Heart left ventricle (tissue), 16 donors: ENCODE data around the gene ZNF865. TPM values are rescaled to one million over a fixed set of nuclear protein-coding genes. Genes with fewer than 3 reads are reported as not detected.

Experiments
- ATAC-seq, 4 donors: fragments of 200-7000 bp; cut with Tn5 transposase; one replicate each; pipeline ENCODE4 v1.9.1; 2020 to 2022; ENCODE audit warnings: moderate library complexity in 4 of 4, mild to moderate bottlenecking in 3 of 4, moderate number of reproducible peaks in 1 of 4
- DNase-seq, 5 donors: peaks; one replicate each; pipeline ENCODE4 v3.0.0-alpha.2; 2020
- H3K27ac ChIP-seq, 12 donors: fragments of 200-600 bp; sonication (generic) in 4 of 12; one replicate each; pipeline versions ENCODE4 v1.5.0 to v1.8.0; 2016 to 2022; ENCODE audit warnings: mild to moderate bottlenecking in 2 of 12
- H3K27me3 ChIP-seq, 9 donors: fragments of 200-600 bp; sonication (generic) in 2 of 9; one replicate each; pipeline versions ENCODE4 v1.5.1 to v1.8.0; 2016 to 2022; ENCODE audit warnings: mild to moderate bottlenecking in 3 of 9
- H3K36me3 ChIP-seq, 9 donors: fragments of 200-600 bp; sonication (generic) in 2 of 9; one replicate each; pipeline versions ENCODE4 v1.5.0 to v1.8.0; 2018 to 2022; ENCODE audit warnings: mild to moderate bottlenecking in 2 of 9
- H3K4me1 ChIP-seq, 12 donors: fragments of 200-600 bp; sonication (generic) in 4 of 12; one replicate each; pipeline versions ENCODE4 v1.5.0 to v1.8.0; 2016 to 2022; ENCODE audit warnings: mild to moderate bottlenecking in 3 of 12
- H3K4me3 ChIP-seq, 12 donors: fragments of 200-600 bp; sonication (generic) in 4 of 12; one replicate each; pipeline versions ENCODE4 v1.5.0 to v1.8.0; 2017 to 2022; ENCODE audit warnings: mild to moderate bottlenecking in 9 of 12, moderate library complexity in 4 of 12
- H3K9me3 ChIP-seq, 12 donors: fragments of 200-600 bp; sonication (generic) in 4 of 12; one replicate each; pipeline versions ENCODE4 v1.5.0 to v1.8.0; 2016 to 2022; ENCODE audit warnings: mild to moderate bottlenecking in 1 of 12
- POLR2A ChIP-seq, 2 donors: fragments of 450-650 bp; IDR thresholded peaks; one replicate each; pipeline ENCODE4 v1.6.1; 2017; ENCODE audit warnings: antibody characterized with exemption in 2 of 2, mild to moderate bottlenecking in 2 of 2, moderate library complexity in 2 of 2
- WGBS, 4 donors: extraction: QIAGEN DNeasy Blood & Tissue Kit in 2 of 4; methylation state at CpG; one replicate each; pipeline versions ENCODE4 v1.1.5 to v1.1.7; 2013 to 2018; 5-methylcytosine and 5-hydroxymethylcytosine counted together
- intact Hi-C, 10 donors: fragments of 100-400 bp; cut with DNase I; formaldehyde crosslinking; loops; one replicate each; pipeline versions ENCODE4 v1.11.1 to v1.14.2; 2022
- polyA plus RNA-seq, 2 donors: library from polyadenylated mRNA; stranded (reverse); fragments of 200-250 nt; gene quantifications; one replicate each; pipeline ENCODE4 v1.2.3, GENCODE V29; 2013
- total RNA-seq, 9 donors: library from RNA; depleted of rRNA in 2 of 9; stranded (reverse); fragments of >200 nt in 2 of 9; fragmentation: NEBNext Ultra II Directional in 3 of 9; extraction: Animal tissue kit (Norgen Biotek cat#: 25700) in 3 of 9; gene quantifications; one replicate each; pipeline versions ENCODE4 v1.1.0 to v1.2.4, GENCODE V29; 2016 to 2023
- TF ChIP-seq, protein P1 (sequence below), 12 donors: fragments of 200-600 bp; sonication (generic) in 4 of 12; IDR thresholded peaks; one replicate each; pipeline versions ENCODE4 v1.5.0 to v1.8.0; 2018 to 2022; ENCODE audit warnings: antibody characterized with exemption in 12 of 12, mild to moderate bottlenecking in 5 of 12
- donor health status: ischemic (EF 13 %, LVEDD 7.1; RV severe dilation, severe dysfunction).
- donor health status: healthy with polysubstance abuse.
- donor health status: DM: no; HTN: yes; CAD: no.
- donor health status: DM: no; HTN: no; CAD: no.
- donor health status: ischemic (EF 25% LVEDD 6.9; RV normal size, moderate dysfunction).
- donor health status: ischemic (EF 25% LVEDD 5.7; RV mildly dilated, moderate dysfunction).
- donor health status: healthy.
- donor health status: DM: yes; HTN: yes; CAD: no.
- donor health status: ischemic (EF 35%, LVEDD 5.7; RV mildly dilated, moderate dysfunction).
- donor health status: nonischemic (EF 11% LVEDD 7.7; RV severe dilation, severe dysfunction).
- donor health status: DM: yes; HTN: yes; CAD: no.
- donor health status: PGD.
- donor health status: ischemic (EF 29% LVEDD 5.4; RV normal size, mild dysfunction).
- donor health status: nonischemic (EF 23%, LVEDD 6.1; RV moderate dilation, normal function).

The ZNF865 gene
- total and polyA plus RNA-seq, 11 donors = 11.4 to 24.3 (median 14.2) TPM

DNA sequence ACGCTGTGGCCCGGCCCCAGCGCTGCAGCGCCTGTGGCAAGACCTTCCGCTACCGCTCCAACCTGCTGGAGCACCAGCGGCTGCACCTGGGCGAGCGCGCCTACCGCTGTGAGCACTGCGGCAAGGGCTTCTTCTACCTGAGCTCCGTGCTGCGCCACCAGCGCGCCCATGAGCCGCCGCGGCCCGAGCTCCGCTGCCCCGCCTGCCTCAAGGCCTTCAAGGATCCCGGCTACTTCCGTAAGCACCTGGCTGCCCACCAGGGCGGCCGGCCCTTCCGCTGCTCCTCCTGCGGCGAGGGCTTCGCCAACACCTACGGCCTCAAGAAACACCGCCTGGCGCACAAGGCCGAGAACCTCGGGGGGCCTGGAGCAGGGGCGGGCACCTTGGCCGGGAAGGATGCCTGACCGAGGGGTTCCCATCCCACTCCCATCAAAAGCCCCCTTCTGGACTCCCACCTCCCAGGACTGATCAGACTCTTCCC is 11.0 kb downstream of the ZNF865 start:
- WGBS, 4 donors = 97 to 98% (median 98%) methylated on average over 22 to 38 of the region's 38 CpGs
- Histone ChIP-seq H3K9me3 (no peaks in the 10 kb centered on the region), H3K4me3 (no peak overlapping the region), H3K4me1 (peaks cover 0 to 38% (median 13%) of the 10 kb centered on the region in 12 donors), H3K27me3 (no peaks in the 10 kb centered on the region), H3K36me3 (peaks cover 0 to 53% (median 33%) of the 10 kb centered on the region in 9 donors), H3K27ac (no peak overlapping the region)
- DNase-seq (peak in 1 of 5 donors; percentile 55), ATAC-seq (no peak)
- intact Hi-C loops = no loop called here
- no peak for TF ChIP-seq POLR2A (IDR thresholded peaks at IDR 0.05)
- TF ChIP-seq, protein P1, sequence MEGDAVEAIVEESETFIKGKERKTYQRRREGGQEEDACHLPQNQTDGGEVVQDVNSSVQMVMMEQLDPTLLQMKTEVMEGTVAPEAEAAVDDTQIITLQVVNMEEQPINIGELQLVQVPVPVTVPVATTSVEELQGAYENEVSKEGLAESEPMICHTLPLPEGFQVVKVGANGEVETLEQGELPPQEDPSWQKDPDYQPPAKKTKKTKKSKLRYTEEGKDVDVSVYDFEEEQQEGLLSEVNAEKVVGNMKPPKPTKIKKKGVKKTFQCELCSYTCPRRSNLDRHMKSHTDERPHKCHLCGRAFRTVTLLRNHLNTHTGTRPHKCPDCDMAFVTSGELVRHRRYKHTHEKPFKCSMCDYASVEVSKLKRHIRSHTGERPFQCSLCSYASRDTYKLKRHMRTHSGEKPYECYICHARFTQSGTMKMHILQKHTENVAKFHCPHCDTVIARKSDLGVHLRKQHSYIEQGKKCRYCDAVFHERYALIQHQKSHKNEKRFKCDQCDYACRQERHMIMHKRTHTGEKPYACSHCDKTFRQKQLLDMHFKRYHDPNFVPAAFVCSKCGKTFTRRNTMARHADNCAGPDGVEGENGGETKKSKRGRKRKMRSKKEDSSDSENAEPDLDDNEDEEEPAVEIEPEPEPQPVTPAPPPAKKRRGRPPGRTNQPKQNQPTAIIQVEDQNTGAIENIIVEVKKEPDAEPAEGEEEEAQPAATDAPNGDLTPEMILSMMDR (IDR thresholded peaks at IDR 0.05) = no peak

DNA sequence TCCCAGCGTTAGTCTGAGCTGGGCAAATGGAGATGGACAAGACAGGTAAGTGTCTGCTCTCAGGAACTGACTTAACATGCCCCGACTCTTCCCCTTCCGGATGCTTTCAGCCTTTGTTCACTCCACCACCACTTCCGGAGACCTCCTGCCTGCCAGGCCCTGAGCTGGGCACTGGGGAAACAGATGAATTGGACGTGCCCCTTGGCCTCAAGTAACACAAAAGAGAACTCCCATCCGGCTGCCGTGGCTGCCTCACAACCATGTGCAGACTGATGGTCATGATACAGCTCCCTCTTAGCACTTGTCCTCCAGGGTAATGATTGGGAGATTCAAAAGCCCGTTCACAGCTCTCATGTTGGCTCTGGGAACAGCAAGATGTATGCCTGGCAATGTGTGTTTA is 12.0 kb downstream of the ZNF865 start:
- no peaks in the 10 kb centered on the region for H3K27me3 ChIP-seq
- ATAC-seq = no peak
- WGBS, 4 donors = 86 to 93% (median 87%) methylated on average over 8 of the region's 8 CpGs
- H3K4me1 ChIP-seq = peaks cover 0 to 28% (median 4%) of the 10 kb centered on the region in 12 donors
- DNase-seq = peak in 1 of 5 donors; percentile 41
- H3K4me3 ChIP-seq = no peak overlapping the region
- TF ChIP-seq, protein P1 (IDR thresholded peaks at IDR 0.05) = no peak
- TF ChIP-seq POLR2A (IDR thresholded peaks at IDR 0.05) = no peak
- peaks cover 0 to 62% (median 36%) of the 10 kb centered on the region in 9 donors for H3K36me3 ChIP-seq
- intact Hi-C loops = no loop called here
- no peaks in the 10 kb centered on the region for H3K9me3 ChIP-seq
- H3K27ac ChIP-seq = no peak overlapping the region

DNA sequence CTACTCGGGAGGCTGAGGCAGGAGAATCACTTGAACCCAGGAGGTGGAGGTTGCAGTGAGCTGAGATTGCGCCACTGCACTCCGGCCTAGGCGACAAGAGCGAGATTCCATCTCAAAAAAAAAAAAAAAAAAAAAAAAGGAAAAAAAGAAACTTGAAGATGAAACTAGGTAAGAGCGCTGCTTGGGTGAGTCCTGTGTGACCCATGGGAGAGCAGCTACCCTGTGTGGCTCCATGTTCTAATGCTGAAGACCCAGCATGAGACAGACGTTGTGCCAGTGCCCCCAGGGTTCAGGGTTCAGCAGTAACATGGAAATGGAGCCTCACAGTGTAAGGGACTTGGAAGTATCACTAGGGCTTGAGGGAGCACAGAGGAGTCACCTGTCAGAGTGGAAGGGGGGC is 13.0 kb downstream of the ZNF865 start:
- peaks cover 0 to 61% (median 36%) of the 10 kb centered on the region in 9 donors for H3K36me3 ChIP-seq
- TF ChIP-seq, protein P1 (IDR thresholded peaks at IDR 0.05) = no peak
- TF ChIP-seq POLR2A (IDR thresholded peaks at IDR 0.05) = no peak
- no peaks in the 10 kb centered on the region for H3K9me3 ChIP-seq
- DNase-seq = peak in 1 of 5 donors; percentile 9
- no peak overlapping the region for H3K27ac ChIP-seq
- H3K4me1 ChIP-seq = peaks cover 0 to 32% (median 3%) of the 10 kb centered on the region in 12 donors
- no peak overlapping the region for H3K4me3 ChIP-seq
- H3K27me3 ChIP-seq = no peaks in the 10 kb centered on the region
- ATAC-seq = no peak
- 90 to 93% (median 91%) methylated on average over 7 of the region's 7 CpGs for WGBS, 4 donors
- intact Hi-C loops = no loop called here

DNA sequence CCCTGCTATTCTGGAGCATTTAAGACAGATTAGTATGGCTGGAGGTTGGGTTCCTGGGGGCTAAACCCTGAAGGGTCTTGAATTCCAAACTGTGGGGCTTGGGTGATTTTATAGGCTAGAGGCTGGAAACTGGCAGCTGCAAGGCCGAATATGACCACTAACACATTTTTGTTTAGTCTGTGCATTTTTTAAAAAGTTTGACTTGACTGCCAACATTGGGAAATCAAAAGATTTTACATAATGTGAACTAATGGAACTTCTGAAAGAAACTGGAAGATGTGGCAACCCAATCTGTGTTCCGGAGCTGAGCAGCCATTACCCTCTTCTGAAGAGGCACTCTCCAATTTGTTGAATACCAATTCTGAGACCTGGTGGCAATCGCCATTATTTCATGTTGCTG is 13.8 kb downstream of the ZNF865 start:
- H3K36me3 ChIP-seq = peaks cover 0 to 52% (median 33%) of the 10 kb centered on the region in 9 donors
- 84 to 93% (median 88%) methylated on average over 3 of the region's 3 CpGs for WGBS, 4 donors

More for the DNA sequence above, 13.8 kb downstream of the ZNF865 start:
- DNase-seq (no peak), ATAC-seq (no peak)
- H3K4me3 ChIP-seq = no peak overlapping the region
- TF ChIP-seq, protein P1 (IDR thresholded peaks at IDR 0.05) = no peak
- TF ChIP-seq POLR2A (IDR thresholded peaks at IDR 0.05) = no peak
- peaks cover 0 to 37% (median 9%) of the 10 kb centered on the region in 12 donors for H3K4me1 ChIP-seq
- intact Hi-C loops = no loop called here
- H3K9me3 ChIP-seq = no peaks in the 10 kb centered on the region
- peak overlapping the region in 1 of 12 donors; percentile 58 for H3K27ac ChIP-seq
- no peaks in the 10 kb centered on the region for H3K27me3 ChIP-seq
